Measurements from ENCODE around the gene EPAS1.

EPAS1 gene

GRCh38 chr2:46266134-46266533, 31.1 kb upstream of the EPAS1 start:
- H3K27ac ChIP-seq: no peak overlapping the region
- no peak for TF ChIP-seq CTCF (conservative IDR thresholded peaks at IDR 0.05)
- no peak for TF ChIP-seq ZFX (IDR thresholded peaks at IDR 0.05)

- TF ChIP-seq ZFX (IDR thresholded peaks at IDR 0.05): no peak
- H3K27ac ChIP-seq: no peak overlapping the region
Measured at GRCh38 chr2:46267616-46268015, 29.6 kb upstream of the EPAS1 start.

GRCh38 chr2:46268196-46268595, 29.0 kb upstream of the EPAS1 start:
- TF ChIP-seq ZFX (IDR thresholded peaks at IDR 0.05): no peak
- TF ChIP-seq CTCF (conservative IDR thresholded peaks at IDR 0.05): no peak
- no peak overlapping the region for H3K27ac ChIP-seq

- no peak overlapping the region for H3K27ac ChIP-seq
- TF ChIP-seq ZFX (IDR thresholded peaks at IDR 0.05) (no peak), CTCF (conservative IDR thresholded peaks at IDR 0.05) (no peak)
Measured at GRCh38 chr2:46269001-46269400, 28.2 kb upstream of the EPAS1 start.

- no peak overlapping the region for H3K27ac ChIP-seq
- no peak for TF ChIP-seq CTCF (conservative IDR thresholded peaks at IDR 0.05)
- no peak for TF ChIP-seq ZFX (IDR thresholded peaks at IDR 0.05)
Measured at GRCh38 chr2:46269544-46270273, 27.5 kb upstream of the EPAS1 start.

GRCh38 chr2:46270384-46270783, 26.8 kb upstream of the EPAS1 start:
- no peak overlapping the region for H3K27ac ChIP-seq
- TF ChIP-seq ZFX (IDR thresholded peaks at IDR 0.05) (no peak), CTCF (conservative IDR thresholded peaks at IDR 0.05) (no peak)

GRCh38 chr2:46273225-46273863, 23.9 kb upstream of the EPAS1 start:
- H3K27ac ChIP-seq: no peak overlapping the region
- TF ChIP-seq ZFX (IDR thresholded peaks at IDR 0.05) (no peak), CTCF (conservative IDR thresholded peaks at IDR 0.05) (no peak)

GRCh38 chr2:46273919-46274318, 23.3 kb upstream of the EPAS1 start:
- no peak overlapping the region for H3K27ac ChIP-seq
- no peak for TF ChIP-seq ZFX (IDR thresholded peaks at IDR 0.05)
- no peak for TF ChIP-seq CTCF (conservative IDR thresholded peaks at IDR 0.05)
